Calu3 (cell line): ENCODE results near the gene ADSS1. TPM values are rescaled to one million over a fixed set of nuclear protein-coding genes. Genes with fewer than 3 reads are reported as not detected.

Experiments used
- BruUV-seq: library from RNA; stranded (reverse); fragments of 400-500 nt; replicated peaks from 2 replicates; lab custom pipeline; 2021; lab: Mats Ljungman, UMichigan
- CTCF ChIA-PET: fragments of 300-600 bp; sonication (Branson Sonifier 250); formaldehyde crosslinking; loops from one replicate; lab custom pipeline; 2022; ENCODE audit warnings: antibody characterized with exemption; lab: Charles Lee
- DNase-seq: peaks from one replicate; pipeline ENCODE4 v3.0.0; 2022
- H3K27ac Mint-ChIP-seq: one replicate; pipeline ENCODE4 v1.8.0; 2022; ENCODE audit warnings: mixed read lengths; ENCODE audit not compliant: unreplicated experiment
- H3K27me3 Mint-ChIP-seq: one replicate; pipeline ENCODE4 v1.8.0; 2022; ENCODE audit warnings: mixed read lengths; ENCODE audit not compliant: unreplicated experiment
- H3K36me3 Mint-ChIP-seq: one replicate; pipeline ENCODE4 v1.8.0; 2022; ENCODE audit warnings: mild to moderate bottlenecking, moderate library complexity, mixed read lengths; ENCODE audit not compliant: insufficient read depth, unreplicated experiment
- H3K4me1 Mint-ChIP-seq: one replicate; pipeline ENCODE4 v1.8.0; 2022; ENCODE audit warnings: mild to moderate bottlenecking, low read depth, mixed read lengths; ENCODE audit not compliant: unreplicated experiment
- H3K4me3 Mint-ChIP-seq: one replicate; pipeline ENCODE4 v1.8.0; 2022; ENCODE audit warnings: mild to moderate bottlenecking, low read depth, moderate library complexity, mixed read lengths; ENCODE audit not compliant: unreplicated experiment
- H3K9me3 Mint-ChIP-seq: one replicate; pipeline ENCODE4 v1.8.0; 2022; ENCODE audit warnings: low read depth, mixed read lengths; ENCODE audit not compliant: unreplicated experiment
- CTCF ChIP-seq: fragments of 200-600 bp; IDR thresholded peaks from one replicate; pipeline ENCODE4 v1.8.0; 2022; ENCODE audit warnings: antibody characterized with exemption; ENCODE audit not compliant: unreplicated experiment
- intact Hi-C: fragments of 100-400 bp; cut with micrococcal nuclease; formaldehyde crosslinking; loops from one replicate; pipeline ENCODE4 v1.10.0; 2022; ENCODE audit not compliant: unreplicated experiment
- total RNA-seq: library from RNA; stranded (reverse); gene quantifications from 2 replicates; pipeline ENCODE4 v1.2.3, GENCODE V29; 2022

Gene ADSS1
- total RNA-seq, 1 experiment from 2014 or later, result 8.6 TPM

GRCh38 chr14:104751539-104752422, 27.8 kb downstream of the ADSS1 start:
- intact Hi-C loops, result no loop called here
- peak overlapping the region; percentile 100 for H3K4me3 Mint-ChIP-seq
- H3K27me3 Mint-ChIP-seq, result no peaks in the 10 kb centered on the region
- peaks cover 23% of the 10 kb centered on the region for H3K36me3 Mint-ChIP-seq
- H3K4me1 Mint-ChIP-seq, result peaks cover 28% of the 10 kb centered on the region
- H3K27ac Mint-ChIP-seq, result no peak overlapping the region
- BruUV-seq, result no TSS peak
- TF ChIP-seq CTCF, result no peak
- CTCF ChIA-PET, result interaction anchor here (0.7 to 1.4 kb wide), 4 partner anchors 17 to 27 kb away, joined by 4 to 7 read pairs (median 6); no protein-coding TSS in a partner anchor
- no peak for DNase-seq
- H3K9me3 Mint-ChIP-seq, result no peaks in the 10 kb centered on the region

GRCh38 chr14:104752423-104752734, 28.4 kb downstream of the ADSS1 start:
- H3K4me1 Mint-ChIP-seq, result peaks cover 28% of the 10 kb centered on the region
- H3K9me3 Mint-ChIP-seq, result no peaks in the 10 kb centered on the region
- peak overlapping the region; percentile 100 for H3K4me3 Mint-ChIP-seq
- intact Hi-C loops, result no loop called here
- peaks cover 23% of the 10 kb centered on the region for H3K36me3 Mint-ChIP-seq
- no peak for TF ChIP-seq CTCF
- no TSS peak for BruUV-seq
- CTCF ChIA-PET, result interaction anchor here (0.8 to 1.4 kb wide), 5 partner anchors 16 to 233 kb away, joined by 3 to 7 read pairs (median 5); partner anchors contain the start of gene CLBA1
- H3K27ac Mint-ChIP-seq, result peak overlapping the region; percentile 84
- no peaks in the 10 kb centered on the region for H3K27me3 Mint-ChIP-seq
- DNase-seq, result no peak

GRCh38 chr14:104752735-104753527, 28.9 kb downstream of the ADSS1 start, which contains the start of gene SIVA1:
TSS of gene SIVA1 (plus strand) at chr14:104753147. CDS start at chr14:104753202, 55 bp downstream.
- TF ChIP-seq CTCF, result no peak
- no peaks in the 10 kb centered on the region for H3K27me3 Mint-ChIP-seq
- BruUV-seq, result no TSS peak
- peak within 1 kb of the TSS; percentile 100 for H3K4me3 Mint-ChIP-seq
- peaks cover 27% of the 10 kb centered on the region for H3K36me3 Mint-ChIP-seq
- H3K27ac Mint-ChIP-seq, result peak within 1 kb of the TSS; percentile 84
- peaks cover 28% of the 10 kb centered on the region for H3K4me1 Mint-ChIP-seq
- H3K9me3 Mint-ChIP-seq, result no peaks in the 10 kb centered on the region
- CTCF ChIA-PET, result interaction anchor here (0.7 to 1.4 kb wide), 6 partner anchors 16 to 737 kb away, joined by 3 to 7 read pairs (median 4); partner anchors contain the start of gene CLBA1
- intact Hi-C loops, result no loop called here
- DNase-seq, result peak; percentile 99

- TF ChIP-seq CTCF, result no peak
- CTCF ChIA-PET, result interaction anchor here (0.9 to 1.4 kb wide), 3 partner anchors 22 to 87 kb away, joined by 5 to 7 read pairs (median 6); no protein-coding TSS in a partner anchor
- peak overlapping the region; percentile 84 for H3K27ac Mint-ChIP-seq
- H3K27me3 Mint-ChIP-seq, result no peaks in the 10 kb centered on the region
- H3K4me1 Mint-ChIP-seq, result peaks cover 28% of the 10 kb centered on the region
- H3K4me3 Mint-ChIP-seq, result peak overlapping the region; percentile 100
- peak; percentile 16 for DNase-seq
- H3K36me3 Mint-ChIP-seq, result peaks cover 33% of the 10 kb centered on the region
- H3K9me3 Mint-ChIP-seq, result no peaks in the 10 kb centered on the region
- intact Hi-C loops, result no loop called here
- BruUV-seq, result no TSS peak
These were observed 29.6 kb downstream of the ADSS1 start for GRCh38 chr14:104753528-104754212.
